Measurements from ENCODE around the gene B4GAT1.
A peak's percentile ranks its signal among the peaks of the same experiment; 100 is the strongest.

Gene B4GAT1

GRCh38 chr11:66314186-66314501 is 33.3 kb downstream of the B4GAT1 start:
- Histone ChIP-seq H3K14ac (ENCODE audit: low read length) (no peak overlapping the region), H3K9me3 (replicated peaks in 1 of 2; ENCODE audit: control insufficient read depth in 2 of 2, insufficient read depth in 1 of 2, low read depth in 1 of 2, low read length in 2 of 2) (no peaks in the 10 kb centered on the region), H3K79me1 (ENCODE audit: low read depth, low read length) (no peaks in the 10 kb centered on the region), H2AK5ac (ENCODE audit: low read depth, low read length) (peak overlapping the region; percentile 98), H4K91ac (ENCODE audit: low read depth, low read length, poor library complexity) (no peak overlapping the region), H2AFZ (ENCODE audit: low read length) (no peak overlapping the region), H2BK120ac (ENCODE audit: low read depth, low read length) (peak overlapping the region; percentile 93), H3K9ac (ENCODE audit: low read depth, low read length, poor library complexity) (no peak overlapping the region), H3K27me3 (ENCODE audit: control insufficient read depth in 3 of 3, insufficient read depth in 3 of 3, low read depth in 1 of 3, low read length in 3 of 3) (peaks cover 0 to 2% (median 0%) of the 10 kb centered on the region in 3 experiments), H3K18ac (ENCODE audit: low read length) (peak overlapping the region; percentile 97), H2BK12ac (ENCODE audit: low read length) (no peak overlapping the region), H3K4me1 (ENCODE audit: control insufficient read depth in 2 of 2, insufficient read depth in 1 of 2, low read depth in 1 of 2, low read length in 2 of 2) (peaks cover 22 to 30% of the 10 kb centered on the region in 2 donors), H4K8ac (ENCODE audit: low read depth, low read length) (no peak overlapping the region), H3K4me2 (ENCODE audit: insufficient read depth, low read length, poor library complexity, severe bottlenecking) (no peak overlapping the region), H2BK15ac (ENCODE audit: low read length) (peak overlapping the region; percentile 96), H3K4ac (ENCODE audit: low read length) (no peak overlapping the region), H3K27ac (replicated peaks; ENCODE audit: low read length) (no peak overlapping the region), H2BK5ac (ENCODE audit: low read length) (peak overlapping the region; percentile 59), H3K4me3 (ENCODE audit: low read length in 2 of 2) (no peak overlapping the region), H3K23ac (ENCODE audit: low read depth, low read length, poor library complexity) (no peak overlapping the region), H3K36me3 (replicated peaks in 1 of 2; ENCODE audit: control insufficient read depth in 2 of 2, insufficient read depth in 2 of 2, low read length in 2 of 2) (no peaks in the 10 kb centered on the region)
- WGBS, 2 donors (ENCODE audit: extremely low coverage in 2 of 2, insufficient read length in 2 of 2, insufficient replicate concordance in 1 of 2): no CpG with 5 or more reads among the region's 1 CpG
- DNase-seq (ENCODE audit: low spot score): no peak

DNA sequence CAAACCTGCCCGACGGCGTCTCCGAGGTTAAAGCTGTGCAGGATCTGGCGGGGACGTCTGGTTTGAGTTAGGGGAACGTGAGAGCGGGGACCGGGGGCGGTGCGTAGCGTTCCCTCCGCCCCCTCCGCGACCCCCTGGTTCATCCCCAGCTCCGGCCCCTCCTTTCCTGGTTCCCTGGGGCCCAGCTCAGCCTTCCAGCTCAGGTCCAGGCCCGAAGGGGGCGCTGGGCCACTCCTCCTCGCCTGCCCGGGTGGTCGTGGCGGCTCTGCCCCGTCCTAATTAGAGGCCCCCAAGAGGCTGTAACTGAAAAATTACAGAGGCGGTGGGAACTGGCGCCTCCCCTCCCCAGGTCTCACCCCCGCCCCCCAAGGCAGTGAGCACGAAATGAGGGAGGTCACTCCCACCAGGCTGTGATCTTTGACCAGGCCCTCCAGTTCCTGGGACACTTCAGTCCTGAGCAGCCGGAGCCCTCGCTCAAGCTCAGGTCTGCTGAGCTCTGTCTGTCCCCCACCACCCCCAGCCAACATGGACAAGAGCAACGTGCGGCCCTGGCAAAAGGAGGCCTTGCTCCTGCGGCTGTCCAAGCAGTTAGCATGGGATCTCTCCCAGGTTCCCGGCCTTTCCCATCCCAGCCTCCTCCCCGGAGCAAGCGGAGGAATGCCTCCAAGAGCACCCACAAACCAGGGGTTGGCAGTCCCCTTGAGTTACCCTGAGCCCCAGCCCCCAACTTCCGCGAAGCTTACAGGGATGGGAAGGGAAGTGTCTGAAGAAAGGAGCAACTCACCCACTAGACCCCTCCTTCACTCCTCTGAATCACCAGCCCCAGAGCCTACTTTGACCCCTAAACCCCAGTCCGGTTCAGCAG is 33.9 kb downstream of the B4GAT1 start:
- Histone ChIP-seq H3K27ac (replicated peaks; ENCODE audit: low read length) (peak overlapping the region; percentile 93), H2AFZ (ENCODE audit: low read length) (peak overlapping the region; percentile 81), H4K8ac (ENCODE audit: low read depth, low read length) (peak overlapping the region; percentile 70), H3K4me1 (ENCODE audit: control insufficient read depth in 2 of 2, insufficient read depth in 1 of 2, low read depth in 1 of 2, low read length in 2 of 2) (peaks cover 22 to 28% of the 10 kb centered on the region in 2 donors), H2AK5ac (ENCODE audit: low read depth, low read length) (peak overlapping the region; percentile 94), H2BK15ac (ENCODE audit: low read length) (peak overlapping the region; percentile 96), H2BK5ac (ENCODE audit: low read length) (no peak overlapping the region), H3K9me3 (replicated peaks in 1 of 2; ENCODE audit: control insufficient read depth in 2 of 2, insufficient read depth in 1 of 2, low read depth in 1 of 2, low read length in 2 of 2) (no peaks in the 10 kb centered on the region), H2BK120ac (ENCODE audit: low read depth, low read length) (peak overlapping the region; percentile 93), H3K36me3 (replicated peaks in 1 of 2; ENCODE audit: control insufficient read depth in 2 of 2, insufficient read depth in 2 of 2, low read length in 2 of 2) (no peaks in the 10 kb centered on the region), H2BK12ac (ENCODE audit: low read length) (peak overlapping the region; percentile 86), H3K9ac (ENCODE audit: low read depth, low read length, poor library complexity) (peak overlapping the region; percentile 79), H3K27me3 (ENCODE audit: control insufficient read depth in 3 of 3, insufficient read depth in 3 of 3, low read depth in 1 of 3, low read length in 3 of 3) (peaks cover 0 to 2% (median 0%) of the 10 kb centered on the region in 3 experiments), H4K91ac (ENCODE audit: low read depth, low read length, poor library complexity) (no peak overlapping the region), H3K14ac (ENCODE audit: low read length) (no peak overlapping the region), H3K4me2 (ENCODE audit: insufficient read depth, low read length, poor library complexity, severe bottlenecking) (peak overlapping the region; percentile 43), H3K4ac (ENCODE audit: low read length) (peak overlapping the region; percentile 86), H3K79me1 (ENCODE audit: low read depth, low read length) (no peaks in the 10 kb centered on the region), H3K4me3 (ENCODE audit: low read length in 2 of 2) (peak overlapping the region; percentile 38 to 55), H3K18ac (ENCODE audit: low read length) (peak overlapping the region; percentile 97), H3K23ac (ENCODE audit: low read depth, low read length, poor library complexity) (peak overlapping the region; percentile 45)
- peak; percentile 51 for DNase-seq (ENCODE audit: low spot score)
- WGBS, 2 donors (ENCODE audit: extremely low coverage in 2 of 2, insufficient read length in 2 of 2, insufficient replicate concordance in 1 of 2): no CpG with 5 or more reads among the region's 38 CpGs

GRCh38 chr11:66312549-66313320 is 34.7 kb downstream of the B4GAT1 start:
- H2BK15ac ChIP-seq (ENCODE audit: low read length): peak overlapping the region; percentile 96
- H2BK5ac ChIP-seq (ENCODE audit: low read length): no peak overlapping the region
- no peak overlapping the region for H2BK12ac ChIP-seq (ENCODE audit: low read length)
- H3K36me3 ChIP-seq (replicated peaks in 1 of 2; ENCODE audit: control insufficient read depth in 2 of 2, insufficient read depth in 2 of 2, low read length in 2 of 2): no peaks in the 10 kb centered on the region
- no peaks in the 10 kb centered on the region for H3K9me3 ChIP-seq (replicated peaks in 1 of 2; ENCODE audit: control insufficient read depth in 2 of 2, insufficient read depth in 1 of 2, low read depth in 1 of 2, low read length in 2 of 2)
- peak overlapping the region; percentile 93 for H2AFZ ChIP-seq (ENCODE audit: low read length)
- WGBS, 2 donors (ENCODE audit: extremely low coverage in 2 of 2, insufficient read length in 2 of 2, insufficient replicate concordance in 1 of 2): no CpG with 5 or more reads among the region's 52 CpGs
- H3K4me1 ChIP-seq (ENCODE audit: control insufficient read depth in 2 of 2, insufficient read depth in 1 of 2, low read depth in 1 of 2, low read length in 2 of 2): peaks cover 15 to 20% of the 10 kb centered on the region in 2 donors
- peak overlapping the region; percentile 64 for H3K9ac ChIP-seq (ENCODE audit: low read depth, low read length, poor library complexity)
- peak overlapping the region; percentile 56 to 82 for H3K4me3 ChIP-seq (ENCODE audit: low read length in 2 of 2)
- no peaks in the 10 kb centered on the region for H3K79me1 ChIP-seq (ENCODE audit: low read depth, low read length)
- H3K27me3 ChIP-seq (ENCODE audit: control insufficient read depth in 3 of 3, insufficient read depth in 3 of 3, low read depth in 1 of 3, low read length in 3 of 3): peaks cover 0 to 2% (median 0%) of the 10 kb centered on the region in 3 experiments
- H3K18ac ChIP-seq (ENCODE audit: low read length): peak overlapping the region; percentile 96
- H4K8ac ChIP-seq (ENCODE audit: low read depth, low read length): peak overlapping the region; percentile 70
- peak overlapping the region; percentile 93 for H3K27ac ChIP-seq (replicated peaks; ENCODE audit: low read length)
- H3K4ac ChIP-seq (ENCODE audit: low read length): no peak overlapping the region
- no peak overlapping the region for H3K14ac ChIP-seq (ENCODE audit: low read length)
- H4K91ac ChIP-seq (ENCODE audit: low read depth, low read length, poor library complexity): no peak overlapping the region
- DNase-seq (ENCODE audit: low spot score): peak; percentile 98
- H2BK120ac ChIP-seq (ENCODE audit: low read depth, low read length): no peak overlapping the region
- peak overlapping the region; percentile 45 for H3K23ac ChIP-seq (ENCODE audit: low read depth, low read length, poor library complexity)
- peak overlapping the region; percentile 64 for H3K4me2 ChIP-seq (ENCODE audit: insufficient read depth, low read length, poor library complexity, severe bottlenecking)
- no peak overlapping the region for H2AK5ac ChIP-seq (ENCODE audit: low read depth, low read length)

All from neuronal stem cell (in vitro differentiated cells).